GM23338 (cell line): ENCODE measurements around the gene MIPEP. TPM values are rescaled to one million over a fixed set of nuclear protein-coding genes. Genes with fewer than 3 reads are reported as not detected.

ENCODE experiments used
- ATAC-seq: fragments of 200-7000 bp; cut with Tn5 transposase; 3 replicates; pipeline ENCODE4 v1.9.1; 2020
- DNase-seq: peaks from one replicate; pipeline ENCODE4 v3.0.0-alpha.2; 2015; ENCODE audit warnings: low spot score
- H2AFZ ChIP-seq: fragments of 200-600 bp; sonication (generic); 2 replicates; pipeline ENCODE4 v1.8.0; 2016; ENCODE audit warnings: antibody characterized with exemption, mild to moderate bottlenecking, moderate library complexity
- H3F3A ChIP-seq: fragments of 200-600 bp; sonication (generic); replicated peaks from 2 replicates; pipeline ENCODE4 v1.8.0; 2017; ENCODE audit warnings: antibody characterized with exemption, mixed run types, low read depth
- H3K27ac ChIP-seq: fragments of 200-600 bp; sonication (generic); 2 replicates; pipeline ENCODE4 v1.6.1; 2016; ENCODE audit warnings: low read depth
- H3K27me3 ChIP-seq: fragments of 200-600 bp; sonication (generic); 2 replicates; pipeline ENCODE4 v1.8.0; 2016; ENCODE audit warnings: mild to moderate bottlenecking, mixed run types, moderate library complexity; ENCODE audit not compliant: insufficient read depth
- H3K36me3 ChIP-seq: fragments of 200-600 bp; sonication (generic); 2 replicates; pipeline ENCODE4 v1.8.0; 2016; ENCODE audit warnings: mild to moderate bottlenecking; ENCODE audit not compliant: insufficient read depth
- H3K4me1 ChIP-seq: fragments of 200-600 bp; sonication (generic); 2 replicates; pipeline ENCODE4 v1.8.0; 2016; ENCODE audit warnings: mild to moderate bottlenecking, moderate library complexity; ENCODE audit not compliant: insufficient read depth
- H3K4me2 ChIP-seq: fragments of 200-600 bp; sonication (generic); 2 replicates; pipeline ENCODE4 v1.7.1; 2017; ENCODE audit warnings: mixed run types
- H3K4me3 ChIP-seq: fragments of 200-600 bp; sonication (generic); 2 replicates; pipeline ENCODE4 v1.6.1; 2016; ENCODE audit warnings: mixed run types
- H3K79me2 ChIP-seq: fragments of 200-600 bp; sonication (generic); replicated peaks from 2 replicates; pipeline ENCODE4 v1.8.0; 2017; ENCODE audit warnings: mild to moderate bottlenecking; ENCODE audit not compliant: insufficient read depth
- H3K9me2 ChIP-seq: fragments of 200-600 bp; sonication (generic); 2 replicates; pipeline ENCODE4 v1.8.0; 2017; ENCODE audit not compliant: insufficient read depth
- H4K20me1 ChIP-seq: fragments of 200-600 bp; sonication (generic); replicated peaks from 2 replicates; pipeline ENCODE4 v1.8.0; 2017; ENCODE audit warnings: mild to moderate bottlenecking; ENCODE audit not compliant: insufficient read depth
- H3K27ac Mint-ChIP-seq: 2 replicates; pipeline ENCODE4 v1.8.0; 2020; ENCODE audit warnings: inconsistent platforms, mild to moderate bottlenecking, moderate library complexity, mixed read lengths
- H3K27me3 Mint-ChIP-seq: 3 replicates; pipeline ENCODE4 v1.8.0; 2022; ENCODE audit warnings: low read depth, mild to moderate bottlenecking, moderate library complexity, mixed read lengths, inconsistent platforms; ENCODE audit not compliant: insufficient read depth, poor library complexity
- H3K36me3 Mint-ChIP-seq: 3 replicates; pipeline ENCODE4 v1.8.0; 2021; ENCODE audit warnings: low read depth, mild to moderate bottlenecking, inconsistent platforms, moderate library complexity, mixed read lengths
- H3K4me1 Mint-ChIP-seq: 3 replicates; pipeline ENCODE4 v1.8.0; 2020; ENCODE audit warnings: mild to moderate bottlenecking, inconsistent platforms, mixed read lengths
- H3K4me3 Mint-ChIP-seq: 3 replicates; pipeline ENCODE4 v1.8.0; 2021; ENCODE audit warnings: moderate library complexity, mild to moderate bottlenecking, inconsistent platforms, mixed read lengths
- H3K9me3 Mint-ChIP-seq: 3 replicates; pipeline ENCODE4 v1.8.0; 2020; ENCODE audit warnings: moderate library complexity, mild to moderate bottlenecking, inconsistent platforms, mixed read lengths
- CREB1 ChIP-seq: fragments of 250-450 bp; sonication (Bioruptor Pico); IDR thresholded peaks from 2 replicates; pipeline ENCODE4 v1.5.0; 2020; ENCODE audit warnings: low read depth, mild to moderate bottlenecking, moderate library complexity
- CTCF ChIP-seq, 2 experiments: fragments of 200-600 bp in 1 of 2; sonication (generic) in 1 of 2; conservative IDR thresholded peaks; 2 replicates each; pipeline versions ENCODE4 v1.5.1 to v1.6.1; 2016 to 2017; ENCODE audit warnings: antibody characterized with exemption in 2 of 2, low read depth in 2 of 2, mild to moderate bottlenecking in 2 of 2, moderate library complexity in 1 of 2
- EZH2 ChIP-seq: fragments of 200-600 bp; sonication (generic); IDR thresholded peaks from one replicate; pipeline ENCODE4 v1.8.0; 2017; ENCODE audit warnings: antibody characterized with exemption, mild to moderate bottlenecking, low read depth; ENCODE audit not compliant: unreplicated experiment
- EZH2phosphoT487 ChIP-seq: fragments of 200-600 bp; sonication (generic); IDR thresholded peaks from one replicate; pipeline ENCODE4 v1.8.1; 2018; ENCODE audit warnings: antibody characterized with exemption; ENCODE audit not compliant: unreplicated experiment
- JUNB ChIP-seq: IDR thresholded peaks from one replicate; pipeline ENCODE4 v1.6.1; 2016; ENCODE audit warnings: antibody characterized with exemption; ENCODE audit not compliant: unreplicated experiment
- POLR2AphosphoS5 ChIP-seq: IDR thresholded peaks from 2 replicates; pipeline ENCODE4 v1.6.1; 2016; ENCODE audit warnings: antibody characterized with exemption, low read depth
- REST ChIP-seq: IDR thresholded peaks from one replicate; pipeline ENCODE4 v1.6.1; 2018; ENCODE audit warnings: antibody characterized with exemption; ENCODE audit not compliant: unreplicated experiment
- STAT1 ChIP-seq: IDR thresholded peaks from one replicate; pipeline ENCODE4 v1.6.1; 2016; ENCODE audit warnings: antibody characterized with exemption; ENCODE audit not compliant: unreplicated experiment
- ZNF331 ChIP-seq: fragments of 250-450 bp; sonication (Bioruptor Pico); IDR thresholded peaks from 2 replicates; pipeline ENCODE4 v1.5.0; 2020; ENCODE audit warnings: low read depth, mild to moderate bottlenecking, moderate library complexity
- ZNF462 ChIP-seq: fragments of 250-450 bp; sonication (Bioruptor Pico); IDR thresholded peaks from 2 replicates; pipeline ENCODE4 v1.5.0; 2020; ENCODE audit warnings: mild to moderate bottlenecking, moderate library complexity
- polyA plus RNA-seq: library from polyadenylated mRNA; unstranded; fragments of >200 nt; fragmentation: Nextera tagmentation; extraction: Ambion mirVana; gene quantifications from 2 replicates; pipeline ENCODE4 v1.2.1, GENCODE V29; 2016
- total RNA-seq: library from RNA; depleted of rRNA; stranded (reverse); fragments of >200 nt; shearing (Covaris generic); gene quantifications from 2 replicates; pipeline ENCODE4 v1.2.3, GENCODE V29; 2014

The MIPEP gene
- total and polyA plus RNA-seq, 2 experiments from 2014 or later, result 20.8 to 22.5 TPM

- Histone ChIP-seq H3K4me3 (no peak overlapping the region), H3K4me2 (no peak overlapping the region), H3K79me2 (no peaks in the 10 kb centered on the region), H2AFZ (no peak overlapping the region), H3K4me1 (no peaks in the 10 kb centered on the region), H3K36me3 (no peaks in the 10 kb centered on the region), H3K27me3 (no peaks in the 10 kb centered on the region), H3F3A (no peaks in the 10 kb centered on the region), H3K27ac (no peak overlapping the region), H3K9me2 (no peaks in the 10 kb centered on the region), H4K20me1 (no peaks in the 10 kb centered on the region)
- Mint-ChIP-seq H3K27ac (no peak overlapping the region), H3K4me1 (no peaks in the 10 kb centered on the region), H3K9me3 (no peaks in the 10 kb centered on the region), H3K36me3 (no peaks in the 10 kb centered on the region), H3K27me3 (no peaks in the 10 kb centered on the region), H3K4me3 (no peak overlapping the region)
- TF ChIP-seq STAT1 (no peak), JUNB (no peak), ZNF331 (no peak), POLR2AphosphoS5 (no peak), CREB1 (no peak), EZH2 (no peak), REST (no peak), EZH2phosphoT487 (no peak), ZNF462 (CRISPR knock-in tag) (no peak), CTCF (conservative IDR thresholded peaks at IDR 0.05; ENCODE audit: low read depth in 2 of 2) (no peak)
- ATAC-seq, result peak; percentile 70
- no peak for DNase-seq
Measured at GRCh38 chr13:23867027-23867491, 22.1 kb downstream of the MIPEP start.
